Measurements from ENCODE around the gene TMPRSS11B.

The TMPRSS11B gene

GRCh38 chr4:68278029-68278428, 32.5 kb upstream of the TMPRSS11B start:
- no peak for DNase-seq (ENCODE audit: extremely low read depth, low read depth)
- TF ChIP-seq CTCF (IDR thresholded peaks at IDR 0.05; ENCODE audit: low read depth, low read length, missing control alignments): no peak

GRCh38 chr4:68277627-68278026, 32.1 kb upstream of the TMPRSS11B start:
- no peak for DNase-seq (ENCODE audit: extremely low read depth, low read depth)
- TF ChIP-seq CTCF (IDR thresholded peaks at IDR 0.05; ENCODE audit: low read depth, low read length, missing control alignments): no peak
- H3K4me3 ChIP-seq (replicated peaks; ENCODE audit: low read depth, low read length): no peak overlapping the region

More at GRCh38 chr4:68278029-68278428, 32.5 kb upstream of the TMPRSS11B start:
- H3K4me3 ChIP-seq (replicated peaks; ENCODE audit: low read depth, low read length): no peak overlapping the region

- no peak for TF ChIP-seq CTCF (IDR thresholded peaks at IDR 0.05; ENCODE audit: low read depth, low read length, missing control alignments)
- DNase-seq (ENCODE audit: extremely low read depth, low read depth): no peak
- H3K4me3 ChIP-seq (replicated peaks; ENCODE audit: low read depth, low read length): no peak overlapping the region
Measured at GRCh38 chr4:68272860-68273259, 27.4 kb upstream of the TMPRSS11B start.

GRCh38 chr4:68272380-68272779, 26.9 kb upstream of the TMPRSS11B start:
- no peak for TF ChIP-seq CTCF (IDR thresholded peaks at IDR 0.05; ENCODE audit: low read depth, low read length, missing control alignments)
- no peak overlapping the region for H3K4me3 ChIP-seq (replicated peaks; ENCODE audit: low read depth, low read length)
- DNase-seq (ENCODE audit: extremely low read depth, low read depth): no peak

- peak; percentile 16 for DNase-seq (ENCODE audit: extremely low read depth, low read depth)
- H3K4me3 ChIP-seq (replicated peaks; ENCODE audit: low read depth, low read length): no peak overlapping the region
Measured at GRCh38 chr4:68271851-68272357, 26.4 kb upstream of the TMPRSS11B start.

GRCh38 chr4:68267433-68267944, 22.0 kb upstream of the TMPRSS11B start:
- no peak for DNase-seq (ENCODE audit: extremely low read depth, low read depth)
- no peak overlapping the region for H3K4me3 ChIP-seq (replicated peaks; ENCODE audit: low read depth, low read length)
- no peak for TF ChIP-seq CTCF (IDR thresholded peaks at IDR 0.05; ENCODE audit: low read depth, low read length, missing control alignments)

More at GRCh38 chr4:68271851-68272357, 26.4 kb upstream of the TMPRSS11B start:
- peak; percentile 46 for TF ChIP-seq CTCF (IDR thresholded peaks at IDR 0.05; ENCODE audit: low read depth, low read length, missing control alignments)
